Activated naive CD8-positive, alpha-beta T cell treated with anti-CD3 and anti-CD28 coated beads for 36 hours (primary cell): ENCODE measurements around the gene TRAF4. TPM values are rescaled to one million over a fixed set of nuclear protein-coding genes. Genes with fewer than 3 reads are reported as not detected.

Experiments used
- DNase-seq: peaks from one replicate; pipeline ENCODE4 v3.0.0; 2021
- H3K27ac Mint-ChIP-seq: one replicate; pipeline ENCODE4 v1.8.0; 2022; ENCODE audit warnings: mild to moderate bottlenecking, moderate library complexity, mixed read lengths
- H3K27me3 Mint-ChIP-seq: one replicate; pipeline ENCODE4 v1.8.0; 2022; ENCODE audit warnings: mild to moderate bottlenecking, mixed read lengths
- H3K36me3 Mint-ChIP-seq: one replicate; pipeline ENCODE4 v1.8.0; 2021; ENCODE audit warnings: mild to moderate bottlenecking, mixed read lengths
- H3K4me1 Mint-ChIP-seq: one replicate; pipeline ENCODE4 v1.8.0; 2021; ENCODE audit warnings: mixed read lengths
- H3K4me3 Mint-ChIP-seq: one replicate; pipeline ENCODE4 v1.8.0; 2022; ENCODE audit warnings: mild to moderate bottlenecking, moderate library complexity, mixed read lengths
- H3K9me3 Mint-ChIP-seq: one replicate; pipeline ENCODE4 v1.8.0; 2022; ENCODE audit warnings: mixed read lengths
- total RNA-seq, 2 experiments: library from RNA; stranded (reverse); gene quantifications; one replicate each; pipeline ENCODE4 v1.2.3, GENCODE V29; 2021

TRAF4 gene
- total RNA-seq, 2 experiments from 2014 or later = 219 to 221 TPM

DNA sequence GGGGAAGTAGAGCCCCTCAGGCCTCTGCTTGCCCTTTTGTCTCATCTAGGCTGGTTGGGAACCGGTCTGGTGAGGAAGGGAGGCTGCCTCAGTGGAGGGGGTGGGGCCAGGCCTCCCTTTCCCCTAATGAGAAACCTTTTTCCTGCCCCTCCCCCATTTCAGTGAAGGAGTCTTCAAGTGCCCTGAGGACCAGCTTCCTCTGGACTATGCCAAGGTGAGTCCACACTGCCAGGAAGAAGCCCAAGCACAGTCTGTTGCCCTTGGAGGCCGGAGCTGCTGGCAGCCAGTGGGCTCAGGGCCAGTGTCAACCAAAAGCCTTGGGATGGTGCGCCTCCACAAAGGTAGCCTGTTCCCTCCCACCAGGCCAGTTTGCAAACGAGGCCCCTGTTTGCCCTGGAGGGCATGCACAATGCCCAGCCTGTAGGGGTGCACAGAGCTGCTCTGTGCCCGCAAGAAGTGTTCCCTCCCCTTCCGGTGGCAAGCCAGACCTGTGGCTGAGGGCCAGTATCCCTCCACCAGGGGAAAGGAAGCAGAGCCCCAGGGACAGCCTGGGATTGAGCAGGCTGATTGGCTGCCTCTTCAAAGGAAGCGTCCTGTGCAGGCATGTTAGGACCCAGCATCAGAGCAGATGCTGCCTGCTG lies 3.4 kb downstream of the TRAF4 start:
- peak overlapping the region; percentile 92 for H3K4me3 Mint-ChIP-seq
- DNase-seq = no peak
- peak overlapping the region; percentile 42 for H3K27ac Mint-ChIP-seq
- no peaks in the 10 kb centered on the region for H3K27me3 Mint-ChIP-seq
- peaks cover 31% of the 10 kb centered on the region for H3K4me1 Mint-ChIP-seq
- peaks cover 55% of the 10 kb centered on the region for H3K36me3 Mint-ChIP-seq
- H3K9me3 Mint-ChIP-seq = no peaks in the 10 kb centered on the region

DNA sequence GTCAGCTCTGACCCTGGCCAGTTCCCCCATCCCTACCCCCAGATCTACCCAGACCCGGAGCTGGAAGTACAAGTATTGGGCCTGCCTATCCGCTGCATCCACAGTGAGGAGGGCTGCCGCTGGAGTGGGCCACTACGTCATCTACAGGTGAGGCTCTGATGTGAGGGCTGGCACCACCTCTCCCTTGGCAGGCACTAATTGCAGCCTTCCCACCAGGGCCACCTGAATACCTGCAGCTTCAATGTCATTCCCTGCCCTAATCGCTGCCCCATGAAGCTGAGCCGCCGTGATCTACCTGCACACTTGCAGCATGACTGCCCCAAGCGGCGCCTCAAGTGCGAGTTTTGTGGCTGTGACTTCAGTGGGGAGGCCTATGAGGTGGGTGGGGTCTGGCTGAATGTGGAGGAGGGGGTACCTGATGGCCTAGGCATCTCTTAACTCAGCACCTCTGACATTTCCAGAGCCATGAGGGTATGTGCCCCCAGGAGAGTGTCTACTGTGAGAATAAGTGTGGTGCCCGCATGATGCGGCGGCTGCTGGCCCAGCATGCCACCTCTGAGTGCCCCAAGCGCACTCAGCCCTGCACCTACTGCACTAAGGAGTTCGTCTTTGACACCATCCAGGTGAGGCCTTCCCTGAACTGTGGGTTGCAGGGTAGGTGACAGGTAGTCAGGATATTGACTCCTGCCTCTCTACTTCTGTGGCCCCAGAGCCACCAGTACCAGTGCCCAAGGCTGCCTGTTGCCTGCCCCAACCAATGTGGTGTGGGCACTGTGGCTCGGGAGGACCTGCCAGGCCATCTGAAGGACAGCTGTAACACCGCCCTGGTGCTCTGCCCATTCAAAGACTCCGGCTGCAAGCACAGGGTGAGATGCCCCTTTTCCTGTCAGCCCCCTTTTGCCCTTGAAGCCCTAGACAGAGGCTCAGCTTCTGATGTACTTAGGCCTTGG lies 4.3 kb downstream of the TRAF4 start:
- no peak for DNase-seq
- peak overlapping the region; percentile 73 for H3K27ac Mint-ChIP-seq
- no peaks in the 10 kb centered on the region for H3K9me3 Mint-ChIP-seq
- peaks cover 31% of the 10 kb centered on the region for H3K4me1 Mint-ChIP-seq
- no peaks in the 10 kb centered on the region for H3K27me3 Mint-ChIP-seq
- peaks cover 55% of the 10 kb centered on the region for H3K36me3 Mint-ChIP-seq
- no peak overlapping the region for H3K4me3 Mint-ChIP-seq

DNA sequence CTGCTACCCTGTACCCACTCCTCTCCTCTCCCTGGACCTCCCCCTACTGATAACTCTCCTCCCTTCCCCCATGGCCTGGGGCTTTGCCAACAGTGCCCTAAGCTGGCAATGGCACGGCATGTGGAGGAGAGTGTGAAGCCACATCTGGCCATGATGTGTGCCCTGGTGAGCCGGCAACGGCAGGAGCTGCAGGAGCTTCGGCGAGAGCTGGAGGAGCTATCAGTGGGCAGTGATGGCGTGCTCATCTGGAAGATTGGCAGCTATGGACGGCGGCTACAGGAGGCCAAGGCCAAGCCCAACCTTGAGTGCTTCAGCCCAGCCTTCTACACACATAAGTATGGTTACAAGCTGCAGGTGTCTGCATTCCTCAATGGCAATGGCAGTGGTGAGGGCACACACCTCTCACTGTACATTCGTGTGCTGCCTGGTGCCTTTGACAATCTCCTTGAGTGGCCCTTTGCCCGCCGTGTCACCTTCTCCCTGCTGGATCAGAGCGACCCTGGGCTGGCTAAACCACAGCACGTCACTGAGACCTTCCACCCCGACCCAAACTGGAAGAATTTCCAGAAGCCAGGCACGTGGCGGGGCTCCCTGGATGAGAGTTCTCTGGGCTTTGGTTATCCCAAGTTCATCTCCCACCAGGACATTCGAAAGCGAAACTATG lies 5.2 kb downstream of the TRAF4 start:
- H3K9me3 Mint-ChIP-seq = no peaks in the 10 kb centered on the region
- no peak for DNase-seq
- H3K36me3 Mint-ChIP-seq = peaks cover 55% of the 10 kb centered on the region
- no peaks in the 10 kb centered on the region for H3K27me3 Mint-ChIP-seq
- peak overlapping the region; percentile 22 for H3K4me3 Mint-ChIP-seq
- peaks cover 31% of the 10 kb centered on the region for H3K4me1 Mint-ChIP-seq
- peak overlapping the region; percentile 73 for H3K27ac Mint-ChIP-seq

GRCh38 chr17:28749516-28750177 lies 5.8 kb downstream of the TRAF4 start:
- Mint-ChIP-seq H3K36me3 (peaks cover 52% of the 10 kb centered on the region), H3K27me3 (no peaks in the 10 kb centered on the region), H3K9me3 (no peaks in the 10 kb centered on the region), H3K4me1 (peaks cover 31% of the 10 kb centered on the region), H3K27ac (peak overlapping the region; percentile 48), H3K4me3 (peak overlapping the region; percentile 34)
- no peak for DNase-seq

- Mint-ChIP-seq H3K27me3 (no peaks in the 10 kb centered on the region), H3K4me1 (peaks cover 31% of the 10 kb centered on the region), H3K27ac (peak overlapping the region; percentile 48), H3K4me3 (peak overlapping the region; percentile 34), H3K36me3 (peaks cover 45% of the 10 kb centered on the region), H3K9me3 (no peaks in the 10 kb centered on the region)
- DNase-seq = peak; percentile 89
Observed at GRCh38 chr17:28750178-28751047, 6.6 kb downstream of the TRAF4 start.

- H3K36me3 Mint-ChIP-seq = peaks cover 33% of the 10 kb centered on the region
- H3K27ac Mint-ChIP-seq = no peak overlapping the region
- H3K4me1 Mint-ChIP-seq = peaks cover 24% of the 10 kb centered on the region
- no peak overlapping the region for H3K4me3 Mint-ChIP-seq
- no peaks in the 10 kb centered on the region for H3K9me3 Mint-ChIP-seq
- DNase-seq = no peak
- H3K27me3 Mint-ChIP-seq = no peaks in the 10 kb centered on the region
Observed at GRCh38 chr17:28751600-28752366, 8.0 kb downstream of the TRAF4 start.

GRCh38 chr17:28755486-28755885 lies 11.7 kb downstream of the TRAF4 start:
- DNase-seq = no peak
- Mint-ChIP-seq H3K4me3 (no peak overlapping the region), H3K4me1 (peaks cover 3% of the 10 kb centered on the region), H3K27ac (peak overlapping the region; percentile 34), H3K27me3 (no peaks in the 10 kb centered on the region), H3K36me3 (peaks cover 14% of the 10 kb centered on the region), H3K9me3 (no peaks in the 10 kb centered on the region)

DNA sequence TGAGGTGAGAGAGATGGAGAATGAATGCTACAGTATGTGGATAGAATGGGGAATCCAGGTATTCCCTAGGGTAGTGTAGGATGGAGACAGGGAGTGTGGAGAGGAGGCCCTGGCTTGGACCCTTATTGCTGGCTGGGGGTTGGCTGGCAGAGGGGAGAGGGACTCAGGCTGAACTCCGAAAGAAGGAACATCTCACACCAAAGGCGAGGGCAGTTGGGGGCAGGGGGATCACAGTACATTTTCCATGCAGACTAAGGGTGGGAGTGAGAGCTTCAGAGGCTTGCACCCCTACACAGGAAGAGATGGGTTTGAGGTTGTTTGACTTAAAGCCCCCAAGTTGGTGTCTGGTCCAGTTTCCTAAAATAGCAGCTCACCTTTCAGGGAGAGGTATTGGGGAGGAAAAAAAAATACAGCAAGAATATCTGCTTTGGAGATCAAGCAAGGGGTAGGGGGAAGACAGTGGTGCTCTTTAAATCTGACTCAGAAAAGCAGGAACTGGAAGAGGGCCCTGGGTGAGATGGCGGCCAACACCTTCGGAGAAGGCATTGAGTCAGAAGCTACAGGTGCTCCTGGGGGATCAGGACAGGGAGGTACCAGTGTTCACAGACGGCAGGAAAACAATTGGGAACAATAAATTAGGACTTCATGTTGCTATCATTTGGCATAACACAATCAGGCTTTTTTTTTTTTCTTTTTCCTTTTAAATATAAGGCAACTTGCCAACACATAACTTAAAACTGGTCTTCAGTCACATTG lies 12.4 kb downstream of the TRAF4 start:
- Mint-ChIP-seq H3K4me3 (no peak overlapping the region), H3K27me3 (no peaks in the 10 kb centered on the region), H3K9me3 (no peaks in the 10 kb centered on the region), H3K36me3 (peaks cover 7% of the 10 kb centered on the region), H3K27ac (peak overlapping the region; percentile 34), H3K4me1 (no peaks in the 10 kb centered on the region)
- no peak for DNase-seq

DNA sequence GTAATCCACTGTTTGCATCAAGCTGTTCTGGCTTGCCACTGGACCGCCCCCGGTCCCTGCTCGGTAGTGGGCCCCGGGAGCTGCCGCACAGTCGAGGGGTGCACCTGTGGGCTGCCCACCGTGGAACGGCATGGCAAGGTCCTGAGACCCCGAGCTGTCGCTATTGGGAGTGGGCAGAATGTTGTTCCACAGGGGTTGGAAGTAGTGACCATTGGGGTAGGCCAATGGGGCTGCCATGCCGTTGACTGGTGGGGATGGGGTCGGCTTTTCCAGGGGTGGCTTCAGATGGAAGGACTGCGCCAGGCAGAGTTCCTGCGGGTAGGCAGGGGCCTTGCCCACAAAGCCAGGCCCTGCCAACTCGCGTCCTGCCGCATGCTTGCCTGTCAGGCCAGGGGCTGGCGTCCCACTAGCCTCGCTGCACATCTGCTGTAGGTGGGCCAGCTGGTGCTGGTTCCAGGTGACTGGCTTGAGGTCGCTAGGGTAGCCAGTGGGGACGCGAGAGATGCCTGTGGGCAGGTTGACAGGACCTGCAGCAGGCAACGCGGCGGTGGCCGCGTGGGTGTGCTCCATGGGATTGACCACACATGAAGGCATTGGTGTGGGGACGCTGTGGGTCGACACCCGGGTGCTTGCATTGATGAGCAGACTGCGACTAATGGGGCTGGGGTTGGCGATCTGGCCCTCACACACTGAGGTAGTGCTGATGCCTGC lies 14.8 kb downstream of the TRAF4 start:
- H3K4me1 Mint-ChIP-seq = peaks cover 8% of the 10 kb centered on the region
- H3K36me3 Mint-ChIP-seq = peaks cover 2% of the 10 kb centered on the region
- H3K9me3 Mint-ChIP-seq = no peaks in the 10 kb centered on the region
- no peak overlapping the region for H3K27ac Mint-ChIP-seq
- no peak overlapping the region for H3K4me3 Mint-ChIP-seq
- DNase-seq = no peak
- no peaks in the 10 kb centered on the region for H3K27me3 Mint-ChIP-seq

GRCh38 chr17:28759256-28759865 lies 15.6 kb downstream of the TRAF4 start:
- peaks cover 4% of the 10 kb centered on the region for H3K36me3 Mint-ChIP-seq
- H3K4me3 Mint-ChIP-seq = no peak overlapping the region

DNA sequence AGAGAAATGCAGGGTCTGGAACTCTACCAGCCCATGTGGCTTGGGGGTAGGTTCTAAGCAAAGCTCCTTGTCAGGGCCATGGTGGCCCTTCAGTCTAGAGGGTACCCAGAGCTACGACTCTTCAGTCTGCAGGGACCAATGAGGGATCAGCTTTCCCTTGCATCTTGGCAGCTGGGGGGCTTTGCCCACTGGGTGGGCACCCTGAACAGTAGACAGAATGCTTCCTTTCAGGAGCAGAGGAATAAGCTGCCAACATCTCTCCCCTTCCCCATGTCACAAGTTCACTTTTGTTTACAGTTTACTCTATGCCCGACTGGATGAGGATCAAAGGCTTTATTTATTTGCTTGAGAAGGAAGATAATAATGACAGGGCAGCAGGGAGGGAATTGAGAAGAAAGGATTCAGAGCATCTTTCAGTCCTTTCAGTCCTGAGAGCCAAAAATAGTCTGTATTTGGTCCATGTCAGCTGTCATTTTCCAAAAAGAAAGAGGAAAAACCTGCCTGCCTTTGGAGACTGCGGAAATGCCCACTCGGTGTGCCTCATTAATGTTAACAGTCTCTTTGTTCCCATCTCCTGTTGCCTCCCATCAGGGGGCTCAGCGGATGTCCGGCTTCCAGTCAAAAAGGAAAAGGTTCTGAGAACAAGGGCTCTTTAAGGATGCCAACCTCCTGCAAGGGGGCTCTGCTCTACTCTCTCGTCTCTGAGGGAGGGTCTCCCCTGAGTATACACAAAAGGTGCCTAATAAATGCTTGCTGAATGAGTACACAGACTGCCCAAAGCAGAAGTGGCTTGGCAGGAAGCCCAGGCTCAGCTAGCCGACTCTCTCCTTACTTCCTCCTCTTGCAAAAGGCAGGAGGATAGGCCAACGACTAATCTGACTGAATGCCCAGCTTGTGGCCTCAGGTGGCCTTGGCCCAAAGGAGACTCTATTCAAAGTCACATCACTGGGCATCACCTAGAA lies 17.1 kb downstream of the TRAF4 start:
- H3K27ac Mint-ChIP-seq = peak overlapping the region; percentile 56
- peaks cover 4% of the 10 kb centered on the region for H3K36me3 Mint-ChIP-seq
- no peaks in the 10 kb centered on the region for H3K9me3 Mint-ChIP-seq
- H3K27me3 Mint-ChIP-seq = no peaks in the 10 kb centered on the region
- H3K4me3 Mint-ChIP-seq = no peak overlapping the region
- peaks cover 12% of the 10 kb centered on the region for H3K4me1 Mint-ChIP-seq
- no peak for DNase-seq

More at GRCh38 chr17:28759256-28759865, 15.6 kb downstream of the TRAF4 start:
- Mint-ChIP-seq H3K27ac (no peak overlapping the region), H3K9me3 (no peaks in the 10 kb centered on the region), H3K4me1 (peaks cover 12% of the 10 kb centered on the region), H3K27me3 (no peaks in the 10 kb centered on the region)
- DNase-seq = no peak
